DND-41 (cell line): ENCODE data around the gene GRIK4.

Experiments
- EZH2 ChIP-seq: IDR thresholded peaks from 3 replicates; pipeline ENCODE4 v1.6.1; 2012; ENCODE audit warnings: borderline replicate concordance, low read depth, mild to moderate bottlenecking, moderate library complexity, low read length, inconsistent platforms; ENCODE audit not compliant: severe bottlenecking
- TF ChIP-seq, protein P1 (sequence below): IDR thresholded peaks from 2 replicates; pipeline ENCODE4 v1.5.1; 2012; ENCODE audit warnings: borderline replicate concordance, low read length, moderate library complexity, mild to moderate bottlenecking; ENCODE audit not compliant: poor library complexity, severe bottlenecking; ENCODE audit errors: extremely low read depth

DNA sequence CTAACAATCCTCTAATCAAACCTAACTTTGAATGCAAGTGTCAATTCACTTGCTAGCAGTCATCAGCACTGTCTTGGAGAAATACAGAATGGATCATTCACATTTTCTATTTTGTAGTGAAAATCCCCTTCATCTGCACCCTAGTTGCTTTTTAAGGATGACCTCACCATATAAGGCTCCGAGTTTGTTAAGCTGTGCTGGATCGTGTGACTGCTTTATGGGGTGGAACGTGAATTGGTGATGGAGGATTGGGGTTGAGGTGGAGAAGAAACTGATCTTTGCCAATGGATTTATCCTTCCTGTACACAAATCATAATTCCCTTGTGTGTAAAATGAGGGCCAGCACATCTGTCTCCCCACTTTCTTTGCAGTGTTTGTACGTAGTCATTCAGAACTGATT, 426.7 kb downstream of the GRIK4 start:
- no peak for TF ChIP-seq EZH2
- TF ChIP-seq, protein P1, sequence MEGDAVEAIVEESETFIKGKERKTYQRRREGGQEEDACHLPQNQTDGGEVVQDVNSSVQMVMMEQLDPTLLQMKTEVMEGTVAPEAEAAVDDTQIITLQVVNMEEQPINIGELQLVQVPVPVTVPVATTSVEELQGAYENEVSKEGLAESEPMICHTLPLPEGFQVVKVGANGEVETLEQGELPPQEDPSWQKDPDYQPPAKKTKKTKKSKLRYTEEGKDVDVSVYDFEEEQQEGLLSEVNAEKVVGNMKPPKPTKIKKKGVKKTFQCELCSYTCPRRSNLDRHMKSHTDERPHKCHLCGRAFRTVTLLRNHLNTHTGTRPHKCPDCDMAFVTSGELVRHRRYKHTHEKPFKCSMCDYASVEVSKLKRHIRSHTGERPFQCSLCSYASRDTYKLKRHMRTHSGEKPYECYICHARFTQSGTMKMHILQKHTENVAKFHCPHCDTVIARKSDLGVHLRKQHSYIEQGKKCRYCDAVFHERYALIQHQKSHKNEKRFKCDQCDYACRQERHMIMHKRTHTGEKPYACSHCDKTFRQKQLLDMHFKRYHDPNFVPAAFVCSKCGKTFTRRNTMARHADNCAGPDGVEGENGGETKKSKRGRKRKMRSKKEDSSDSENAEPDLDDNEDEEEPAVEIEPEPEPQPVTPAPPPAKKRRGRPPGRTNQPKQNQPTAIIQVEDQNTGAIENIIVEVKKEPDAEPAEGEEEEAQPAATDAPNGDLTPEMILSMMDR: no peak
